Stimulated activated CD4-positive, alpha-beta T cell treated with anti-CD3 and anti-CD28 coated beads, Interleukin-4, amount 100 ng/mL, for 24 hours (primary cell): ENCODE data around the gene TNFRSF14.
"Not testable (repeated sequence)": the region's sequence is repeated elsewhere in the genome, so short reads cannot be mapped to it uniquely, and the experiment has no call there.

Experiments
- DNase-seq: peaks from one replicate; pipeline ENCODE4 v3.0.0-alpha.2; 2020

Gene TNFRSF14

DNA sequence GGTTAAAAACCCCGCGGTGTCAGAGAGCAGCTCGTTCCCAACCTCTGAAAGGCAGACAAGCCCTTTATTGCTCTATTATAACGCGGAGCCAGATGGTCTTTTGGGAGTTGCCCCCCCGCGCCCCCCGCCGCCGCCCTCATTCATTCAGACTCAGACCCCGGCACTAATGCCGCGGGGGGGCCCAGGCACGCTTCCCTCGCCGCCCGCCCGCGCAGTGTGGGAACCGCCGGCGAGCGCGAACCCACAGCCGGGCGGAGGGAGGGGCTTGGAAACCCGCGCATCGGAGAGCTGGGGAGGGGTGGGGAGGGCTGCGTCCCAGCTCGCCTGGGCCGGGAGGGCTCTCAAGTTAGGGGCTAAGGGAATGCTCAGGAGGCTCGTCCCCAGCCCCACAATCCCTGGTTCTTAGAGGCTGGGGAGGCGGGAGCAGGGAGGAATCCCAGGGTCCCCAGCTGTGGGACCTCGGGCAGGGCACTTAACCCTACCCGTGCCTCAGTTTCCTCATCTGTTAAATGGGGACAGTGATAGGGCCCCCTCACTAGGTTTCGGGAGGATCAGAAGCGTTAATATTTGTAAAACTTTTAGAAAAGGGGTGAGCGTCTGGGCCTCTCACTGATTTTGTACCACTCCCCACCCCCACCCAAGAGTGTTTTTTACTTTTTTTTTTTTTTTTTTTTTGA lies 15.2 kb upstream of the TNFRSF14 start:
- no peak for DNase-seq

DNA sequence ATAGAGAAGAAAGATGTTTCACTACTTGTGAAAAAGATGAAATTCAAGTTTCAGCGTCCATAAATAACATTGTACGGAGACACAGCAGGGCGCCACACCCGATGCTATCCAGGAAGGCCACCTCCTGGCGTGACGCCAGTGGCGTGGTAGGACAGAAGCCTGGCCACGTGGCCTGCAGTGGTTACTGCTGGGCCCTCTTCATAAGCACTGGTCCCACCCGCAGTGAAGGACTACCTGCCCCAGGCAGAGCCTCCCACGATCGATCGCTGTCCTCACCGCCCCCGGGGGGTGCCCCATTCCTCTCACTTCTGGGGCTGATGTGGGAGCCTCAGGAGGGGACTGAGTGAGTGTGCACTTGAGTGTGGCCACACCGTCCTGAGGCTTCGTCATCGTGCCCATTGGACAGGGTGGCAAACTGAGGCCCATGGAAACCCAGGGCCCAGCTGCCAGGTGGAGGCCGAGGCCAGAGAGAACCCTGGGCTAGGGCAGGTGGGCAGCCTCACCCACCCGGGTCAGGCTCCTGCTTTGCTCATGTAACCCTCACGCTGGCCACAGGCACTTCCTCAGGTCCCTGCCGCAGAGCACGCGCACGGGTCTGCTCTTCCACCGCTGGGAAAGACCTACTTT lies 14.4 kb upstream of the TNFRSF14 start:
- DNase-seq = no peak

GRCh38 chr1:2542246-2542915 lies 13.8 kb upstream of the TNFRSF14 start:
- no peak for DNase-seq

GRCh38 chr1:2543543-2544092 lies 12.6 kb upstream of the TNFRSF14 start:
- DNase-seq = no peak

DNA sequence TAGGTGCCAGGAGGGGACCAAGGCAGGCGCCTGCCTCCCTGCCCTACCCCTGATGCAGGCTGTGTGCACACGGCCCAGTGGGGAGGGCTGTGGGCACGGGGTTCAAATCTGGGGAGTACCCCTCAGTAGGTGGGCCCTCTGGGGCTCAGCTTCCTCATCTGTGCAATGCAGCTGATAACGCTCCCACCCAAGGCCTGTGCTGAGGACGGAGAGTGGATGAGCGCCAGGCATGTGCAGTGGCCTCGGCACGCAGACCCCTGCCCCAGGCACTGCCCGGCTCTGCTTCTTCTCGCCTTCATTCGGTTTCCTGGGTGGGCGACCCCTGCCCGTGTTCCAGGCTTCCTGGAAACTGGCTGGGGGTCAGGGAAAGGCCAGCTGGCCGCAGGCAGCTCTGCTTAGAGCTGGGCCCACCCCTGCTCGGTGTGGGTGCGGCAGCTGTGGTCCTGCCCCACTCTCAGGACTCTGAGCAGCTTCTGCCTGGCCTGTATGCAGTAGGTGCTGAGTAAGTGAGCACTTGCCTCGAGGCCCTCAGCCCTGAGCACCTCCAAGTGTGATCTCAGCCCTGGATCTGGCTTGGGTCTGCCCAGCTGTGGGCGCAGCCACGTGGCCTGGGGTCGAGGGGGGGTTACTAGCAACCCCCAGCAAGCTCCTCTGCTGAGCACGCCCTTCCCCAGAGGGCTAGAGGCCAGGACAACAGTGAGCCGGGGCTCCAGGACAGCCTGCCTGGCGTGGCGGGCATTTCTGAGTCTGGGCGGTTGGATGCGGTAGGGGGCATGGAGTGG lies 11.9 kb upstream of the TNFRSF14 start:
- no peak for DNase-seq

GRCh38 chr1:2544875-2545640 lies 11.1 kb upstream of the TNFRSF14 start:
- no peak for DNase-seq

DNA sequence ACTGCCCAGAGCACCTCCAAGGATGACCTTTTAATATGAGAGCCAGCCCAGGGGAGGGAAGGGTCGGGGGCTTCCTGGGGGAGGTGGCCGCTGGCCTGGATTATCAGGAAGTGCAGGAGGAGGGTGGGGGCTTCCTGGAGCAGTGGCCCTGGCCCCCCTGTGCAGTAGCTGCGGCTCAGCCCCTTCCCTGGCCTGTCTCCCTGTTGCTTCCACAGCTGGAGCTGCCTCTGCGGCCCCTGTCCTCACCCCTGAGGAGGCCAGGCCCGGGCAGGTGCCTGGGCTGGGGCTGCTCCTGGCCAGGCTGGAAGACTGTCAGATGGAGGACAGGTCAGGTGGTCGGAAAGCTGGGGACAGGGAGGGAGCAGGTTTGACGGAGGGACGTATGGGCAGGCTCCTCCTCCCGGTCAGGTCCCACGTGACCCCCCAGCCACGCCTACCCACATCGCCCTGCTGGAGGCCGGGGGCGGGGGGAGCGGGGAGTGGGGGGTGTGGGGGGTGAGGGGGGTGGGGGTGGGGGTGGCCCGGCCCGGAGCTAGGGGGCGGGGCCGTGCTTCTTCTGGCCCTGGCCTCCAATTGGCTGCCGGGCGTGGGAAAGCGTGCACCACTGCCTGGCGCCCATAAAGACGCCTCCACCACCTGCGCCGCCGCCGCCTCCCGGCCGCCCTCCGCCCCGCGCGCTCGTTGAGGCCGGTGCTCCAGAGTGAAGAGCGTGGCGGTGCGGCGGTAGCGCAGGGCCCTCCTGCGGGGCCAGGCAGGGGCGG lies 10.2 kb upstream of the TNFRSF14 start:
- DNase-seq = peak; percentile 82

DNA sequence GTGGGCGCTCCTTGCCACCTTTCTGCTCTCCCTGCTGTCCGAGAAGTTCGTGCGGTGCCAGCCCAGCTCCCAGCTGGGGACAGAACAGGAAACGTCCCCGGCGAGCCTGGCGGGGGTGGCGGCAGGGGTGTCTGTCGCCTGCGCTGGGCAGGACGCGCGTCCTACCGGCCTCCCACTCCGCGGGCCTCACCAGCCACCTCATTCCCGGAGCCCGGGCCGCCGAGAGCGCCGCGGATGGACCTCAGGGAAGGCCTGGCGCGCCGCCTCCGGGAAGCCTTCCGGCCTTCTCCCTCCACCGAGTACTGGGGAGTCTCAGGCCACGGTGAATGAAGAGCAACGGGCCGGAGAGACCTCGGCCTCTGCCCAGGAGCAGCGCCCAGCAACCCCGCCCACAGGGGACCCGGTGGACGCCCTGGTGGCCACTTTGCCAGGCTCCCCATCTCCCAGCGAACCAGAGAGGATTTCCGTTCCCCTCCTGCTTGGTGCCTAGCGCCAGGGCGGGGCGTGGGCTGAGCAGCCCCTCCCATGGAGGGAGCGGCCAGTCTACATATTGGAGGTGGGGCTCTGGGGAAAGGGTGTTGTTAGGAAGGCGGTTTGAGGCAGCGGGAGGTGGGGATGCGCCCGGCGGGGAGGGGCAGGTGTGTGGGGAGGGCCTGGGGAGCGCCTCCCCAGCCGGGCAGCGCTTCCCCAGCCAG lies 9.5 kb upstream of the TNFRSF14 start:
- DNase-seq = peak; percentile 78

- peak; percentile 60 for DNase-seq
These were observed 8.7 kb upstream of the TNFRSF14 start for GRCh38 chr1:2547210-2548067.

- DNase-seq = peak; percentile 85
These were observed 8.0 kb upstream of the TNFRSF14 start for GRCh38 chr1:2548068-2548589.

DNA sequence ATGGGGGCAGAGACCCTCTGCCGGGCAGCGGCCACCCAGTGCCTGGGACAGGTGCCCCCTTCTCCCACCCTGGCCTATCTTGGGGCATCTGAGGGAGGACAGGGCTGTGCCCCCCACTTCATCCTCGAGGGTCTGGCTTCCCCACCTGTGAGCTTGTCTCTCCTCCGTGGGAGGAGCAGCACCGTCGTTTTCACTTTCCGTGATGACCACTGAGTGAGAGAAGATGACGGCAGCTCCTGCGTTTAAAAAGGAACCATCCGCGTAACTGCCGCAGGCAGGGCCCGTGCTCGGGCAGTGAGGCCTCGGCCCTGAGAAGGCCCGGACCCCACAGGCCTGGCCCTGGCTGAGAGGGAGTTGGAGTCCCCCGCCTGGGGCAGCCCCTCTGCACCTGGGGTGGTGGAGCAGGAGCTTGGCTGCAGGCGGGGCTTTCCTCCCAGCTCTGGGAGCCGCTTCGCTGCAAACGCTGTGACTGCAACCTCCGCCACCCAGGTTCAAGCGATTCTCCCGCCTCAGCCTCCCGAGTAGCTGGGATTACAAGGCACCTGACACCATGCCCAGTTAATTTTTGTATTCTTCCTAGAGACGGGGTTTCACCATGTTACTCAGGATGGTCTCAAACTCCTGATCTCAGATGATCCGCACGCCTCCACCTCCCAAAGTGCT lies 6.7 kb upstream of the TNFRSF14 start:
- DNase-seq = not testable (repeated sequence)

- DNase-seq = not testable (repeated sequence)
These were observed 5.8 kb upstream of the TNFRSF14 start for GRCh38 chr1:2550309-2550861.

DNA sequence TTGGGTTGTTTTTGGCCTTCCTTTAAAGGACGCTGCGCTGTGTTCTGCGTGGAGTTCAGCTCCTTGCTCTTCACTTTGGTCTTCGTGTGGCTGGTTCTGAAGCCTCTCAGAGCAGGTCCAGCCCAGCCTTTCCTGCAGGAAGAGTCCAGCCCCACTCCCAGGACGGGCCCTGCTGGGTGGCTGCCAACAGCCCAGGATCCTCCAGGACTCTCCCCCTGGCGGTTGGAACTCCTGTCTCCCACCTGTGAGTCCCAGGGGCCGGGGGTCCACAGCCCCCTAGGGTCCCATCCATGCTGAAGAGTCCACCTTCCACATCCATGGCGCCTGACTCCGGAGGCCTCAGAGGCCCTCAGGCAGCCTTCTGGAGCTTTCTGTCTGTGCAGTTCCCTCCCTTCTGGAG lies 4.6 kb upstream of the TNFRSF14 start:
- not testable (repeated sequence) for DNase-seq

DNA sequence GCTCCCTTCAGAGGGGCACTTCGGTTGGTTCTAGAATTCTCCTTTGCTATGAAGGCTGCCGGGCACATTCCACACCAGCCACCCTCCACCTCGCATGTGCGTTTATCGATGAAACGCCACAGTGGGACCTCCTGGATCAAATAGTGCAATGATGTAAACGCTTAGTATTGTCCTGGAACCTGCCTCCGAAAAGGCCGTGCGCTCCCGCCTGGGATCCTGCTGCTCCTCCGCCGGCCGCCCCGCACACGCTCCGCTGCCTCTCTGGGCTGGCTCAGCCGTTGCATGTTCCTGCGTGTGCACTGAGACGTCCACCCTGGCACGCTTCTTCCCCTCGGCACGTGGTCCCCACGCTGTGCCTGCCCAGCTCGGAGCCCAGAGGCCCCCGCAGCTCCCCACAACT lies 4.0 kb upstream of the TNFRSF14 start:
- no peak for DNase-seq

GRCh38 chr1:2553076-2553475 lies 3.1 kb upstream of the TNFRSF14 start:
- not testable (repeated sequence) for DNase-seq

- no peak for DNase-seq
These were observed 2.1 kb upstream of the TNFRSF14 start for GRCh38 chr1:2553871-2554620.

DNA sequence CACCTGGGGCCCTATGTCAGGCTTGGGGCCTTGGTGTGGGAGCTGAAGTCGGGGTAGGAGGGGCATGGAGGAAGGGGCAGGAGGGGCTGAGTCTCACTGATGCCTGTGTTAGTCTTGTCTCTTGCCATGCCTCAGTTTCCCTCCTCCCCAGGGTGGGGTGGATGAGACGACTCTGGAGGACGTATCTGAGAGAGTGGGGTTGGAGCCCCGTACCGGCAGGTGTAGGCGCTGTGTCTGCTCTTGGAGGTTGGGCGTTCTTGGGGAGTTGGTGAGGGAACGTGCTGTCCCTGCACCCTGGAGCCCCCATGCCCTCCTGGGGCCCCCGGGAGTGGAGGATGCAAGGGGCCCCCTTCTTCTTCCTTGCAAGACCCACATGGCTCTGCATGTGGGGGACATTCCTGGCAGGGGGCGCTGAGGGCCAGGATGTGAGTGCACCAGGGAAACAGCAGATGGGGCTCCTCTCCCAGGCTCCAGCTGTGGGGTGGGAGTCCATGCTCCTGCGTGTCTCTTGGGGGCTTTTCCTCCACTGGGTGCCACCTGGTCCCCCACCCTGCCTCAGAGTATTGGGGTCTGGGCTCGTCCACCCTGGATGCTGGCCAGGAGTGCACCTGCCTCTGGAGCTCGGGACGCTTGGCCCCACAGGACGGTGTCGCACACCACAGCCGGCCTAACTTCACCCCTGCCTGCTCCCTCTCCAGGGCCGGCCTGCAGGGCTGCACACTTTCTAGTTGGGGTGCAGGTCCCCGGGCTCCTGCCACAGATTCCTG lies 1.4 kb upstream of the TNFRSF14 start:
- peak; percentile 52 for DNase-seq
